T-helper 2 cell treated with Interferon-gamma antibody and Interleukin-4, amounts not matched to agents 5 μg/mL and 100 μg/mL, for 36 hours (primary cell): Measurements from ENCODE around the gene GGNBP2.

Experiments used
- DNase-seq: peaks from one replicate; pipeline ENCODE4 v3.0.0; 2021; ENCODE audit warnings: low spot score
- H3K27ac Mint-ChIP-seq: one replicate; pipeline ENCODE4 v1.8.0; 2021; ENCODE audit warnings: mild to moderate bottlenecking, mixed read lengths
- H3K27me3 Mint-ChIP-seq: one replicate; pipeline ENCODE4 v1.8.0; 2021; ENCODE audit warnings: low read depth, mixed read lengths
- H3K36me3 Mint-ChIP-seq: one replicate; pipeline ENCODE4 v1.8.0; 2021; ENCODE audit warnings: low read depth, mixed read lengths
- H3K4me1 Mint-ChIP-seq: one replicate; pipeline ENCODE4 v1.8.0; 2021; ENCODE audit warnings: low read depth, mixed read lengths
- H3K4me3 Mint-ChIP-seq: one replicate; pipeline ENCODE4 v1.8.0; 2022; ENCODE audit warnings: mild to moderate bottlenecking, moderate library complexity, mixed read lengths
- H3K9me3 Mint-ChIP-seq: one replicate; pipeline ENCODE4 v1.8.0; 2021; ENCODE audit warnings: mixed read lengths

The GGNBP2 gene

GRCh38 chr17:36610474-36610873 lies 65.8 kb downstream of the GGNBP2 start:
- peaks cover 7% of the 10 kb centered on the region for H3K36me3 Mint-ChIP-seq
- no peak overlapping the region for H3K4me3 Mint-ChIP-seq
- H3K27me3 Mint-ChIP-seq: no peaks in the 10 kb centered on the region
- H3K27ac Mint-ChIP-seq: no peak overlapping the region
- H3K9me3 Mint-ChIP-seq: no peaks in the 10 kb centered on the region
- DNase-seq: no peak
- peaks cover 8% of the 10 kb centered on the region for H3K4me1 Mint-ChIP-seq

GRCh38 chr17:36611345-36612072 lies 66.8 kb downstream of the GGNBP2 start:
- Mint-ChIP-seq H3K4me3 (no peak overlapping the region), H3K27ac (no peak overlapping the region), H3K4me1 (peaks cover 2% of the 10 kb centered on the region), H3K9me3 (no peaks in the 10 kb centered on the region), H3K36me3 (peaks cover 2% of the 10 kb centered on the region), H3K27me3 (no peaks in the 10 kb centered on the region)
- DNase-seq: no peak

GRCh38 chr17:36612323-36612722 lies 67.6 kb downstream of the GGNBP2 start:
- Mint-ChIP-seq H3K27me3 (no peaks in the 10 kb centered on the region), H3K36me3 (peaks cover 2% of the 10 kb centered on the region), H3K4me3 (no peak overlapping the region), H3K27ac (no peak overlapping the region), H3K9me3 (no peaks in the 10 kb centered on the region), H3K4me1 (peaks cover 2% of the 10 kb centered on the region)
- no peak for DNase-seq

GRCh38 chr17:36613155-36613554 lies 68.4 kb downstream of the GGNBP2 start:
- DNase-seq: no peak
- no peak overlapping the region for H3K4me3 Mint-ChIP-seq
- no peaks in the 10 kb centered on the region for H3K27me3 Mint-ChIP-seq
- no peak overlapping the region for H3K27ac Mint-ChIP-seq
- no peaks in the 10 kb centered on the region for H3K9me3 Mint-ChIP-seq
- no peaks in the 10 kb centered on the region for H3K36me3 Mint-ChIP-seq
- H3K4me1 Mint-ChIP-seq: peaks cover 1% of the 10 kb centered on the region

GRCh38 chr17:36614081-36614480 lies 69.4 kb downstream of the GGNBP2 start:
- no peak overlapping the region for H3K27ac Mint-ChIP-seq
- no peaks in the 10 kb centered on the region for H3K27me3 Mint-ChIP-seq
- H3K4me3 Mint-ChIP-seq: no peak overlapping the region
- no peak for DNase-seq
- no peaks in the 10 kb centered on the region for H3K4me1 Mint-ChIP-seq
- H3K9me3 Mint-ChIP-seq: no peaks in the 10 kb centered on the region
- no peaks in the 10 kb centered on the region for H3K36me3 Mint-ChIP-seq

GRCh38 chr17:36614933-36615332 lies 70.2 kb downstream of the GGNBP2 start:
- H3K27me3 Mint-ChIP-seq: no peaks in the 10 kb centered on the region
- H3K27ac Mint-ChIP-seq: no peak overlapping the region
- no peak overlapping the region for H3K4me3 Mint-ChIP-seq
- no peaks in the 10 kb centered on the region for H3K4me1 Mint-ChIP-seq
- no peaks in the 10 kb centered on the region for H3K9me3 Mint-ChIP-seq
- no peak for DNase-seq
- no peaks in the 10 kb centered on the region for H3K36me3 Mint-ChIP-seq

- Mint-ChIP-seq H3K27me3 (no peaks in the 10 kb centered on the region), H3K4me3 (no peak overlapping the region), H3K27ac (no peak overlapping the region), H3K4me1 (no peaks in the 10 kb centered on the region), H3K9me3 (no peaks in the 10 kb centered on the region), H3K36me3 (no peaks in the 10 kb centered on the region)
- no peak for DNase-seq
These were observed 71.6 kb downstream of the GGNBP2 start for GRCh38 chr17:36616061-36617029.

- no peak for DNase-seq
- no peak overlapping the region for H3K4me3 Mint-ChIP-seq
- H3K27me3 Mint-ChIP-seq: no peaks in the 10 kb centered on the region
- H3K4me1 Mint-ChIP-seq: no peaks in the 10 kb centered on the region
- H3K27ac Mint-ChIP-seq: no peak overlapping the region
- no peaks in the 10 kb centered on the region for H3K36me3 Mint-ChIP-seq
- H3K9me3 Mint-ChIP-seq: no peaks in the 10 kb centered on the region
These were observed 73.1 kb downstream of the GGNBP2 start for GRCh38 chr17:36617773-36618172.

GRCh38 chr17:36623281-36623680 lies 78.6 kb downstream of the GGNBP2 start:
- Mint-ChIP-seq H3K27ac (no peak overlapping the region), H3K36me3 (no peaks in the 10 kb centered on the region), H3K4me3 (no peak overlapping the region), H3K27me3 (no peaks in the 10 kb centered on the region), H3K4me1 (no peaks in the 10 kb centered on the region), H3K9me3 (no peaks in the 10 kb centered on the region)
- no peak for DNase-seq

- H3K27ac Mint-ChIP-seq: no peak overlapping the region
- H3K27me3 Mint-ChIP-seq: no peaks in the 10 kb centered on the region
These were observed 80.5 kb downstream of the GGNBP2 start for GRCh38 chr17:36625188-36625587.

GRCh38 chr17:36627101-36627500 lies 82.4 kb downstream of the GGNBP2 start:
- no peaks in the 10 kb centered on the region for H3K27me3 Mint-ChIP-seq
- H3K36me3 Mint-ChIP-seq: no peaks in the 10 kb centered on the region
- no peak overlapping the region for H3K27ac Mint-ChIP-seq
- DNase-seq: no peak
- H3K4me3 Mint-ChIP-seq: no peak overlapping the region
- H3K4me1 Mint-ChIP-seq: no peaks in the 10 kb centered on the region
- H3K9me3 Mint-ChIP-seq: no peaks in the 10 kb centered on the region

More at GRCh38 chr17:36625188-36625587, 80.5 kb downstream of the GGNBP2 start:
- no peak for DNase-seq
- Mint-ChIP-seq H3K36me3 (no peaks in the 10 kb centered on the region), H3K4me1 (no peaks in the 10 kb centered on the region), H3K9me3 (no peaks in the 10 kb centered on the region), H3K4me3 (no peak overlapping the region)

- Mint-ChIP-seq H3K4me3 (no peak overlapping the region), H3K36me3 (no peaks in the 10 kb centered on the region), H3K4me1 (no peaks in the 10 kb centered on the region), H3K9me3 (no peaks in the 10 kb centered on the region), H3K27ac (no peak overlapping the region), H3K27me3 (peaks cover 4% of the 10 kb centered on the region)
- DNase-seq: no peak
These were observed 83.9 kb downstream of the GGNBP2 start for GRCh38 chr17:36628576-36628975.

- Mint-ChIP-seq H3K4me3 (no peak overlapping the region), H3K4me1 (no peaks in the 10 kb centered on the region), H3K36me3 (no peaks in the 10 kb centered on the region), H3K9me3 (no peaks in the 10 kb centered on the region), H3K27me3 (peaks cover 9% of the 10 kb centered on the region), H3K27ac (no peak overlapping the region)
- DNase-seq: peak; percentile 71
These were observed 84.6 kb downstream of the GGNBP2 start for GRCh38 chr17:36629252-36629847.

- Mint-ChIP-seq H3K9me3 (no peaks in the 10 kb centered on the region), H3K27me3 (peaks cover 12% of the 10 kb centered on the region), H3K4me1 (no peaks in the 10 kb centered on the region), H3K36me3 (no peaks in the 10 kb centered on the region), H3K4me3 (no peak overlapping the region), H3K27ac (no peak overlapping the region)
- DNase-seq: no peak
These were observed 85.3 kb downstream of the GGNBP2 start for GRCh38 chr17:36629970-36630502.
